HEK293 (cell line): ENCODE data around the gene PRKCZ.

ENCODE experiments used
- CTCF ChIA-PET: fragments of 350-600 bp; formaldehyde crosslinking; extraction: SDS; loops from one replicate; lab custom pipeline; 2021; ENCODE audit warnings: antibody characterized with exemption; lab: Yijun Ruan, JAX
- POLR2A ChIA-PET: fragments of 300-600 bp; formaldehyde crosslinking; extraction: SDS; loops from one replicate; lab custom pipeline; 2020; ENCODE audit warnings: antibody characterized with exemption, inconsistent platforms; lab: Yijun Ruan, JAX
- H3K27ac ChIP-seq: fragments of 200-500 bp; sonication (Bioruptor generic); 2 replicates; pipeline ENCODE4 v1.5.1; 2014; ENCODE audit warnings: low read depth, low read length, control low read depth, inconsistent platforms; ENCODE audit errors: extremely low read depth
- H3K36me3 ChIP-seq, 2 experiments: fragments of 200-500 bp in 1 of 2; sonication (Bioruptor generic) in 1 of 2; 1 replicate in 1 of 2; 2 replicates in 1 of 2; pipeline ENCODE4 v1.5.1; 2014 to 2017; ENCODE audit warnings: inconsistent platforms in 2 of 2, low read length in 2 of 2; ENCODE audit not compliant: control insufficient read depth in 2 of 2, insufficient read depth in 1 of 2
- H3K4me1 ChIP-seq: fragments of 200-500 bp; sonication (Bioruptor generic); 2 replicates; pipeline ENCODE4 v1.5.1; 2014; ENCODE audit warnings: mild to moderate bottlenecking, low read length, inconsistent platforms; ENCODE audit not compliant: control insufficient read depth, insufficient read depth
- H3K4me3 ChIP-seq: 2 replicates; pipeline ENCODE4 v1.5.1; 2011; ENCODE audit warnings: low read depth, mild to moderate bottlenecking, control low read depth, low read length, moderate library complexity
- H3K9me3 ChIP-seq: fragments of 200-500 bp; sonication (Bioruptor generic); 2 replicates; pipeline ENCODE4 v1.5.1; 2014; ENCODE audit warnings: low read depth, low read length, inconsistent platforms; ENCODE audit not compliant: control insufficient read depth, insufficient read depth
- HOXA7 ChIP-seq: sonication (generic); formaldehyde crosslinking; IDR thresholded peaks from 2 replicates; pipeline ENCODE4 v1.8.1; 2022; ENCODE audit warnings: missing genetic modification reagents, borderline replicate concordance
- RBAK ChIP-seq: fragments of 450-650 bp; formaldehyde crosslinking; IDR thresholded peaks from 2 replicates; pipeline ENCODE4 v1.5.1; 2016; ENCODE audit warnings: missing biosample characterization, missing genetic modification characterization
- SCRT2 ChIP-seq: fragments of 450-650 bp; formaldehyde crosslinking; IDR thresholded peaks from 2 replicates; pipeline ENCODE4 v1.5.1; 2016; ENCODE audit warnings: missing biosample characterization, missing genetic modification characterization
- ZFP3 ChIP-seq: fragments of 450-650 bp; formaldehyde crosslinking; IDR thresholded peaks from 2 replicates; pipeline ENCODE4 v1.5.1; 2016; ENCODE audit warnings: low read depth, missing biosample characterization, missing genetic modification characterization
- ZNF112 ChIP-seq: fragments of 450-650 bp; formaldehyde crosslinking; IDR thresholded peaks from 2 replicates; pipeline ENCODE4 v1.5.0; 2017; ENCODE audit warnings: missing biosample characterization, missing genetic modification characterization
- ZNF266 ChIP-seq: fragments of 450-650 bp; formaldehyde crosslinking; IDR thresholded peaks from 2 replicates; pipeline ENCODE4 v1.5.1; 2016; ENCODE audit warnings: missing biosample characterization, missing genetic modification characterization, low read depth
- ZNF501 ChIP-seq: fragments of 450-650 bp; formaldehyde crosslinking; IDR thresholded peaks from 2 replicates; pipeline ENCODE4 v1.5.1; 2016; ENCODE audit warnings: missing biosample characterization, missing genetic modification characterization
- ZNF510 ChIP-seq: fragments of 450-650 bp; formaldehyde crosslinking; IDR thresholded peaks from 2 replicates; pipeline ENCODE4 v1.5.1; 2018; ENCODE audit warnings: mild to moderate bottlenecking, missing genetic modification characterization, missing biosample characterization; ENCODE audit not compliant: insufficient replicate concordance
- ZNF585B ChIP-seq: fragments of 450-650 bp; formaldehyde crosslinking; IDR thresholded peaks from 2 replicates; pipeline ENCODE4 v1.5.1; 2016; ENCODE audit warnings: missing biosample characterization, missing genetic modification characterization
- ZNF629 ChIP-seq: fragments of 450-650 bp; formaldehyde crosslinking; IDR thresholded peaks from 2 replicates; pipeline ENCODE4 v1.5.1; 2017; ENCODE audit warnings: missing biosample characterization, missing genetic modification characterization
- ZNF660 ChIP-seq: fragments of 450-650 bp; IDR thresholded peaks from 2 replicates; pipeline ENCODE4 v1.5.1; 2018; ENCODE audit warnings: missing biosample characterization, mild to moderate bottlenecking, missing genetic modification characterization
- ZNF791 ChIP-seq: fragments of 450-650 bp; formaldehyde crosslinking; IDR thresholded peaks from 2 replicates; pipeline ENCODE4 v1.5.1; 2016; ENCODE audit warnings: missing biosample characterization, missing genetic modification characterization
- TF ChIP-seq, protein P1 (sequence below): fragments of 450-650 bp; formaldehyde crosslinking; IDR thresholded peaks from 2 replicates; pipeline ENCODE4 v1.5.1; 2016; ENCODE audit warnings: missing biosample characterization, missing genetic modification characterization, borderline replicate concordance

The PRKCZ gene

GRCh38 chr1:2172012-2172411, 121.8 kb downstream of the PRKCZ start (continued):
- TF ChIP-seq ZNF791 (tag by site-specific recombination) (no peak), HOXA7 (CRISPR knock-in tag) (no peak), ZNF629 (tag by site-specific recombination) (no peak), ZNF585B (tag by site-specific recombination) (no peak), ZFP3 (tag by site-specific recombination) (no peak)
- TF ChIP-seq, protein P1, sequence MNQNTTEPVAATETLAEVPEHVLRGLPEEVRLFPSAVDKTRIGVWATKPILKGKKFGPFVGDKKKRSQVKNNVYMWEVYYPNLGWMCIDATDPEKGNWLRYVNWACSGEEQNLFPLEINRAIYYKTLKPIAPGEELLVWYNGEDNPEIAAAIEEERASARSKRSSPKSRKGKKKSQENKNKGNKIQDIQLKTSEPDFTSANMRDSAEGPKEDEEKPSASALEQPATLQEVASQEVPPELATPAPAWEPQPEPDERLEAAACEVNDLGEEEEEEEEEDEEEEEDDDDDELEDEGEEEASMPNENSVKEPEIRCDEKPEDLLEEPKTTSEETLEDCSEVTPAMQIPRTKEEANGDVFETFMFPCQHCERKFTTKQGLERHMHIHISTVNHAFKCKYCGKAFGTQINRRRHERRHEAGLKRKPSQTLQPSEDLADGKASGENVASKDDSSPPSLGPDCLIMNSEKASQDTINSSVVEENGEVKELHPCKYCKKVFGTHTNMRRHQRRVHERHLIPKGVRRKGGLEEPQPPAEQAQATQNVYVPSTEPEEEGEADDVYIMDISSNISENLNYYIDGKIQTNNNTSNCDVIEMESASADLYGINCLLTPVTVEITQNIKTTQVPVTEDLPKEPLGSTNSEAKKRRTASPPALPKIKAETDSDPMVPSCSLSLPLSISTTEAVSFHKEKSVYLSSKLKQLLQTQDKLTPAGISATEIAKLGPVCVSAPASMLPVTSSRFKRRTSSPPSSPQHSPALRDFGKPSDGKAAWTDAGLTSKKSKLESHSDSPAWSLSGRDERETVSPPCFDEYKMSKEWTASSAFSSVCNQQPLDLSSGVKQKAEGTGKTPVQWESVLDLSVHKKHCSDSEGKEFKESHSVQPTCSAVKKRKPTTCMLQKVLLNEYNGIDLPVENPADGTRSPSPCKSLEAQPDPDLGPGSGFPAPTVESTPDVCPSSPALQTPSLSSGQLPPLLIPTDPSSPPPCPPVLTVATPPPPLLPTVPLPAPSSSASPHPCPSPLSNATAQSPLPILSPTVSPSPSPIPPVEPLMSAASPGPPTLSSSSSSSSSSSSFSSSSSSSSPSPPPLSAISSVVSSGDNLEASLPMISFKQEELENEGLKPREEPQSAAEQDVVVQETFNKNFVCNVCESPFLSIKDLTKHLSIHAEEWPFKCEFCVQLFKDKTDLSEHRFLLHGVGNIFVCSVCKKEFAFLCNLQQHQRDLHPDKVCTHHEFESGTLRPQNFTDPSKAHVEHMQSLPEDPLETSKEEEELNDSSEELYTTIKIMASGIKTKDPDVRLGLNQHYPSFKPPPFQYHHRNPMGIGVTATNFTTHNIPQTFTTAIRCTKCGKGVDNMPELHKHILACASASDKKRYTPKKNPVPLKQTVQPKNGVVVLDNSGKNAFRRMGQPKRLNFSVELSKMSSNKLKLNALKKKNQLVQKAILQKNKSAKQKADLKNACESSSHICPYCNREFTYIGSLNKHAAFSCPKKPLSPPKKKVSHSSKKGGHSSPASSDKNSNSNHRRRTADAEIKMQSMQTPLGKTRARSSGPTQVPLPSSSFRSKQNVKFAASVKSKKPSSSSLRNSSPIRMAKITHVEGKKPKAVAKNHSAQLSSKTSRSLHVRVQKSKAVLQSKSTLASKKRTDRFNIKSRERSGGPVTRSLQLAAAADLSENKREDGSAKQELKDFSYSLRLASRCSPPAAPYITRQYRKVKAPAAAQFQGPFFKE: no peak

GRCh38 chr1:2172551-2173146, 122.4 kb downstream of the PRKCZ start:
- Histone ChIP-seq H3K4me3 (no peak overlapping the region), H3K4me1 (no peaks in the 10 kb centered on the region), H3K9me3 (no peaks in the 10 kb centered on the region), H3K27ac (no peak overlapping the region), H3K36me3 (peaks cover 0 to 57% of the 10 kb centered on the region in 2 experiments; a peak in 1 of 3 replicates)
- ChIA-PET CTCF (interaction anchor here (1.6 to 3.3 kb wide), 3 partner anchors 9 to 119 kb away, joined by 3 to 37 read pairs (median 28); no protein-coding TSS in a partner anchor), POLR2A (no interaction called here)
- TF ChIP-seq ZNF112 (no peak), ZNF510 (tag by site-specific recombination) (no peak), ZNF501 (no peak), ZNF660 (tag by site-specific recombination) (no peak), ZFP3 (tag by site-specific recombination) (no peak), ZNF266 (no peak)

DNA sequence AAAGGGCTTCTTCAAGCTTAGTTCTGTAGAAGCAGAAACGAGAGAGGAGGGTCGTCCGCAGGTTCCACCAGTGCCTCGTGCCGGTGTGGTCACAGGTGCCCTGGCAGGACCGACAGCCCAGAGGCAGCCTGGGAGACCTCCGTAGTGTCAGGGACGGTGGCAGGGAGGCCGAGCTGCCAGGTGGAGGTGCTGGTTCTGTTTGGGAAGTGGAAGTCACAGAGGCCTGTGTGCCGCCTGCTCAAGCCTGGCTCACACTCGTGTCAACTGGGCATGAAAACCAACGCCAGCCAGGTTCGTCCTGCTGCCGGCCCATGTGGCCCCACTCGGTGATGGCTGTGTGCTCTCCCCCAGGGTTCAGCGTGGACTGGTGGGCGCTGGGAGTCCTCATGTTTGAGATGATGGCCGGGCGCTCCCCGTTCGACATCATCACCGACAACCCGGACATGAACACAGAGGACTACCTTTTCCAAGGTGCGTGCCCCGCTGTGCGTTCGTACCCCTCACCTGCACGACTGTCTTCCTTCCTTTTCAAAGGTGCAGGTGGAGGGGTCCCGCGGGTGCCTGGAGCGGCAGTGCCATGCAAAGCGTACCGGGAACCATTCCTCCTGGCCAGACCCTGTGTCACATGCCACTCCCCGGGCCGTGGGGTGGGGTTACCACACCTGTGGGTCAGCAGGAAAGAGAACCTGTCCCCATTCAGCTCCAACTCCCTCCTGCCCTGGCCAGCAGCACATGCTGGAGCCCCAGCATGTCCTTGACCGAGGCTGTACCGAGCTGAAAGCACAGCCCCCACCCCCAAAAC, 123.5 kb downstream of the PRKCZ start:
- no peak for TF ChIP-seq RBAK
- TF ChIP-seq SCRT2 (tag by site-specific recombination): peak; percentile 49; the same call in 1 of the 2 replicates
- Histone ChIP-seq H3K4me1 (no peaks in the 10 kb centered on the region), H3K36me3 (peaks cover 0 to 68% of the 10 kb centered on the region in 2 experiments; a peak in 1 of 3 replicates), H3K27ac (no peak overlapping the region), H3K4me3 (no peak overlapping the region), H3K9me3 (no peaks in the 10 kb centered on the region)
- CTCF ChIA-PET: interaction anchor here (0.7 to 3.3 kb wide), 37 partner anchors 10 to 746 kb away, joined by 3 to 37 read pairs (median 4); partner anchors contain the start of genes FAAP20, GABRD, MORN1 and RER1
- POLR2A ChIA-PET: interaction anchor here (0.6 to 0.9 kb wide), 5 partner anchors 12 to 166 kb away, joined by 3 read pairs; no protein-coding TSS in a partner anchor
